Measurements from ENCODE around the gene PLPP7.

The PLPP7 gene

GRCh38 chr9:131287359-131287758, 2.2 kb upstream of the PLPP7 start:
- no peak for TF ChIP-seq CTCF (IDR thresholded peaks at IDR 0.05; ENCODE audit: low read depth, low read length)
- H3K4me3 ChIP-seq (ENCODE audit: low read depth, low read length), result no peak overlapping the region

GRCh38 chr9:131288217-131288616, 1.3 kb upstream of the PLPP7 start:
- no peak for TF ChIP-seq CTCF (IDR thresholded peaks at IDR 0.05; ENCODE audit: low read depth, low read length)
- H3K4me3 ChIP-seq (ENCODE audit: low read depth, low read length), result no peak overlapping the region

- TF ChIP-seq CTCF (IDR thresholded peaks at IDR 0.05; ENCODE audit: low read depth, low read length), result no peak
- no peak overlapping the region for H3K4me3 ChIP-seq (ENCODE audit: low read depth, low read length)
These were observed 678 bp downstream of the PLPP7 start for GRCh38 chr9:131290036-131290766.

GRCh38 chr9:131290767-131291370, 1.3 kb downstream of the PLPP7 start:
- TF ChIP-seq CTCF (IDR thresholded peaks at IDR 0.05; ENCODE audit: low read depth, low read length), result no peak
- no peak overlapping the region for H3K4me3 ChIP-seq (ENCODE audit: low read depth, low read length)

GRCh38 chr9:131291795-131292315, 2.3 kb downstream of the PLPP7 start:
- no peak overlapping the region for H3K4me3 ChIP-seq (ENCODE audit: low read depth, low read length)
- TF ChIP-seq CTCF (IDR thresholded peaks at IDR 0.05; ENCODE audit: low read depth, low read length), result no peak

GRCh38 chr9:131292937-131293336, 3.4 kb downstream of the PLPP7 start:
- H3K4me3 ChIP-seq (ENCODE audit: low read depth, low read length), result no peak overlapping the region
- TF ChIP-seq CTCF (IDR thresholded peaks at IDR 0.05; ENCODE audit: low read depth, low read length), result no peak

GRCh38 chr9:131296460-131296859, 6.9 kb downstream of the PLPP7 start:
- TF ChIP-seq CTCF (IDR thresholded peaks at IDR 0.05; ENCODE audit: low read depth, low read length), result no peak
- no peak overlapping the region for H3K4me3 ChIP-seq (ENCODE audit: low read depth, low read length)
